ENCODE measurements around the gene SRSF12. TPM values are rescaled to one million over a fixed set of nuclear protein-coding genes. Genes with fewer than 3 reads are reported as not detected.
A peak's percentile ranks its signal among the peaks of the same experiment; 100 is the strongest.

SRSF12 gene
- total RNA-seq, 4 donors from 2014 or later: 2.8 to 12.7 TPM; not detected in 2

- Histone ChIP-seq H3K4me3 (no peak overlapping the region), H3K4me1 (no peaks in the 10 kb centered on the region), H3K9me3 (no peaks in the 10 kb centered on the region), H3K27me3 (no peaks in the 10 kb centered on the region), H3K36me3 (no peaks in the 10 kb centered on the region), H3K27ac (no peak overlapping the region)
- DNase-seq: no peak
- intact Hi-C loops (cut with DNase I; ENCODE audit: low total_unique reads): no loop called here
- TF ChIP-seq POLR2A (IDR thresholded peaks at IDR 0.05): no peak
- TF ChIP-seq CTCF (IDR thresholded peaks at IDR 0.05): no peak
Measured at GRCh38 chr6:89073840-89074239, 44.0 kb downstream of the SRSF12 start.

- Histone ChIP-seq H3K4me1 (no peaks in the 10 kb centered on the region), H3K27ac (peak overlapping the region; percentile 5 to 18), H3K36me3 (no peaks in the 10 kb centered on the region), H3K4me3 (no peak overlapping the region), H3K9me3 (no peaks in the 10 kb centered on the region), H3K27me3 (no peaks in the 10 kb centered on the region)
- intact Hi-C loops (cut with DNase I; ENCODE audit: low total_unique reads): no loop called here
- TF ChIP-seq CTCF (IDR thresholded peaks at IDR 0.05) (no peak), POLR2A (IDR thresholded peaks at IDR 0.05) (no peak)
- no peak for DNase-seq
Measured at GRCh38 chr6:89073014-89073620, 44.8 kb downstream of the SRSF12 start.

- Histone ChIP-seq H3K4me1 (no peaks in the 10 kb centered on the region), H3K9me3 (no peaks in the 10 kb centered on the region), H3K27ac (no peak overlapping the region), H3K36me3 (no peaks in the 10 kb centered on the region), H3K4me3 (no peak overlapping the region), H3K27me3 (no peaks in the 10 kb centered on the region)
- intact Hi-C loops (cut with DNase I; ENCODE audit: low total_unique reads): no loop called here
- DNase-seq: no peak
- TF ChIP-seq CTCF (IDR thresholded peaks at IDR 0.05) (no peak), POLR2A (IDR thresholded peaks at IDR 0.05) (no peak)
Measured at GRCh38 chr6:89071036-89071435, 46.8 kb downstream of the SRSF12 start.

- no peaks in the 10 kb centered on the region for H3K27me3 ChIP-seq
- DNase-seq: no peak
- H3K36me3 ChIP-seq: no peaks in the 10 kb centered on the region
- no peak overlapping the region for H3K27ac ChIP-seq
- intact Hi-C loops (cut with DNase I; ENCODE audit: low total_unique reads): no loop called here
- no peaks in the 10 kb centered on the region for H3K4me1 ChIP-seq
- no peaks in the 10 kb centered on the region for H3K9me3 ChIP-seq
- H3K4me3 ChIP-seq: no peak overlapping the region
- no peak for TF ChIP-seq POLR2A (IDR thresholded peaks at IDR 0.05)
- TF ChIP-seq CTCF (IDR thresholded peaks at IDR 0.05): no peak
Measured at GRCh38 chr6:89069536-89070163, 48.2 kb downstream of the SRSF12 start.

- TF ChIP-seq CTCF (IDR thresholded peaks at IDR 0.05): no peak
- TF ChIP-seq POLR2A (IDR thresholded peaks at IDR 0.05): no peak
- intact Hi-C loops (cut with DNase I; ENCODE audit: low total_unique reads): no loop called here
- no peaks in the 10 kb centered on the region for H3K27me3 ChIP-seq
Measured at GRCh38 chr6:89068695-89069094, 49.2 kb downstream of the SRSF12 start.

More at GRCh38 chr6:89068695-89069094, 49.2 kb downstream of the SRSF12 start:
- Histone ChIP-seq H3K4me3 (no peak overlapping the region), H3K9me3 (no peaks in the 10 kb centered on the region), H3K4me1 (no peaks in the 10 kb centered on the region), H3K36me3 (no peaks in the 10 kb centered on the region), H3K27ac (no peak overlapping the region)
- DNase-seq: no peak
